Spleen (tissue), 11 donors: ENCODE measurements around the gene RHEB. TPM values are rescaled to one million over a fixed set of nuclear protein-coding genes. Genes with fewer than 3 reads are reported as not detected.

Experiments
- DNase-seq: peaks from one replicate; pipeline ENCODE4 v3.0.0-alpha.2; 2020
- H3K27ac ChIP-seq, 8 donors: fragments of 200-600 bp; sonication (generic) in 7 of 8; 1 replicate in 4 of 8; 2 replicates in 4 of 8; pipeline versions ENCODE4 v1.5.0 to v1.8.0; 2016 to 2021; ENCODE audit warnings: inconsistent platforms in 4 of 8, mild to moderate bottlenecking in 4 of 8, moderate library complexity in 1 of 8
- H3K27me3 ChIP-seq, 7 donors: fragments of 200-600 bp; sonication (generic) in 6 of 7; replicated peaks in 1 of 7; 1 replicate in 4 of 7; 2 replicates in 3 of 7; pipeline versions ENCODE4 v1.5.0 to v1.8.0; 2016 to 2021; ENCODE audit warnings: inconsistent platforms in 3 of 7, mild to moderate bottlenecking in 1 of 7
- H3K36me3 ChIP-seq, 6 donors: fragments of 200-600 bp; sonication (generic) in 5 of 6; 1 replicate in 4 of 6; 2 replicates in 2 of 6; pipeline versions ENCODE4 v1.5.0 to v1.8.0; 2016 to 2021; ENCODE audit warnings: inconsistent platforms in 2 of 6
- H3K4me1 ChIP-seq, 6 donors: fragments of 200-600 bp; sonication (generic) in 5 of 6; 1 replicate in 3 of 6; 2 replicates in 3 of 6; pipeline versions ENCODE4 v1.5.0 to v1.8.0; 2016 to 2021; ENCODE audit warnings: inconsistent platforms in 3 of 6
- H3K4me3 ChIP-seq, 8 donors: fragments of 200-600 bp; sonication (generic) in 7 of 8; 1 replicate in 4 of 8; 2 replicates in 4 of 8; pipeline versions ENCODE4 v1.5.0 to v1.8.0; 2016 to 2021; ENCODE audit warnings: inconsistent platforms in 4 of 8, mild to moderate bottlenecking in 4 of 8, moderate library complexity in 2 of 8
- H3K9me3 ChIP-seq, 8 donors: fragments of 200-600 bp; sonication (generic) in 7 of 8; 1 replicate in 4 of 8; 2 replicates in 4 of 8; pipeline versions ENCODE4 v1.5.0 to v1.8.0; 2016 to 2021; ENCODE audit warnings: inconsistent platforms in 4 of 8
- CTCF ChIP-seq, 11 experiments: fragments of 200-600 bp in 7 of 11; fragments of 450-650 bp in 4 of 11; sonication (generic) in 4 of 11; IDR thresholded peaks in 8 of 11; conservative IDR thresholded peaks in 3 of 11; 1 replicate in 7 of 11; 2 replicates in 4 of 11; pipeline versions ENCODE4 v1.4.0 to v1.8.0; 2016 to 2021; ENCODE audit warnings: antibody characterized with exemption in 11 of 11, inconsistent platforms in 4 of 11, mild to moderate bottlenecking in 1 of 11
- POLR2A ChIP-seq, 3 donors: fragments of 450-650 bp; IDR thresholded peaks; one replicate each; pipeline ENCODE4 v1.5.1; 2017; ENCODE audit warnings: antibody characterized with exemption in 3 of 3, mild to moderate bottlenecking in 1 of 3
- POLR2AphosphoS5 ChIP-seq, 3 donors: sonication (generic); formaldehyde crosslinking; IDR thresholded peaks; one replicate each; pipeline ENCODE4 v1.5.1; 2017; ENCODE audit warnings: antibody characterized with exemption in 3 of 3
- WGBS, 5 donors: extraction: QIAGEN DNeasy Blood & Tissue Kit in 3 of 5; methylation state at CpG; one replicate each; pipeline versions ENCODE4 v1.1.5 to v1.1.7; 2013 to 2018; 5-methylcytosine and 5-hydroxymethylcytosine counted together
- intact Hi-C: fragments of 100-400 bp; cut with DNase I; formaldehyde crosslinking; loops from one replicate; pipeline ENCODE4 v1.15.0; 2023; ENCODE audit warnings: low total_unique reads
- polyA plus RNA-seq, 3 donors: library from polyadenylated mRNA; stranded (reverse); fragments of 200-250 nt; gene quantifications; one replicate each; pipeline ENCODE4 v1.2.1, GENCODE V29; 2013
- total RNA-seq, 7 donors: library from RNA; depleted of rRNA in 3 of 7; stranded (reverse); fragments of >200 nt in 3 of 7; fragmentation: NEBNext Ultra II Directional in 4 of 7; extraction: Animal tissue kit (Norgen Biotek cat#: 25700) in 4 of 7; gene quantifications; one replicate each; pipeline versions ENCODE4 v1.1.0 to v1.2.1, GENCODE V29; 2016 to 2021
- donor health status: healthy with polysubstance abuse.
- donor health status: DM: no; HTN: no; CAD: no; lungs with moderate emphysema.
- donor health status: DM: no; HTN: no; CAD: no.
- donor health status: Bipolar disorder and iron deficiency.
- donor health status: healthy.
- donor health status: DM: no; HTN: no; CAD: no.
- donor health status: DM: yes; HTN: yes; CAD: no.

RHEB gene
- total and polyA plus RNA-seq, 10 donors: 42.3 to 89.9 (median 72.5) TPM

- DNase-seq: peak; percentile 50
- WGBS, 5 donors: 89 to 100% (median 92%) methylated on average over 4 to 13 of the region's 13 CpGs
- Histone ChIP-seq H3K4me3 (no peak overlapping the region), H3K27me3 (peaks cover 0 to 10% (median 0%) of the 10 kb centered on the region in 7 donors), H3K27ac (peak overlapping the region in 4 of 8 donors; percentile 21 to 79 (median 70)), H3K4me1 (peaks cover 14 to 75% (median 42%) of the 10 kb centered on the region in 6 donors), H3K36me3 (no peaks in the 10 kb centered on the region), H3K9me3 (no peaks in the 10 kb centered on the region)
- intact Hi-C loops: no loop called here
- TF ChIP-seq POLR2AphosphoS5 (IDR thresholded peaks at IDR 0.05) (no peak), CTCF (IDR thresholded peaks at IDR 0.05 in 8 of 11, conservative IDR thresholded peaks at IDR 0.05 in 3 of 11) (no peak), POLR2A (IDR thresholded peaks at IDR 0.05) (no peak)
Measured at GRCh38 chr7:151431281-151431767, 88.4 kb downstream of the RHEB start.

GRCh38 chr7:151430391-151431205 lies 89.1 kb downstream of the RHEB start:
- H3K4me3 ChIP-seq: no peak overlapping the region
- peak; percentile 52 for DNase-seq
- intact Hi-C loops: no loop called here
- peak overlapping the region in 6 of 8 donors; percentile 35 to 79 (median 66) for H3K27ac ChIP-seq
- H3K27me3 ChIP-seq: peaks cover 0 to 10% (median 0%) of the 10 kb centered on the region in 7 donors
- H3K4me1 ChIP-seq: peaks cover 14 to 78% (median 42%) of the 10 kb centered on the region in 6 donors
- no peaks in the 10 kb centered on the region for H3K36me3 ChIP-seq
- no peaks in the 10 kb centered on the region for H3K9me3 ChIP-seq
- WGBS, 5 donors: 87 to 93% (median 89%) methylated on average over 15 to 16 of the region's 16 CpGs
- TF ChIP-seq POLR2AphosphoS5 (IDR thresholded peaks at IDR 0.05) (no peak), CTCF (IDR thresholded peaks at IDR 0.05 in 8 of 11, conservative IDR thresholded peaks at IDR 0.05 in 3 of 11) (no peak), POLR2A (IDR thresholded peaks at IDR 0.05) (no peak)

GRCh38 chr7:151429560-151430331 lies 89.9 kb downstream of the RHEB start:
- H3K4me3 ChIP-seq: no peak overlapping the region
- no peak for TF ChIP-seq POLR2A (IDR thresholded peaks at IDR 0.05)
- TF ChIP-seq POLR2AphosphoS5 (IDR thresholded peaks at IDR 0.05): peak in 1 of 3 donors; percentile 8
- intact Hi-C loops: no loop called here
- peaks cover 0 to 10% (median 0%) of the 10 kb centered on the region in 7 donors for H3K27me3 ChIP-seq
- peaks cover 14 to 78% (median 42%) of the 10 kb centered on the region in 6 donors for H3K4me1 ChIP-seq
- peak overlapping the region in 7 of 8 donors; percentile 11 to 79 (median 65) for H3K27ac ChIP-seq
- DNase-seq: peak; percentile 74
- 18 to 35% (median 22%) methylated on average over 8 to 10 of the region's 10 CpGs for WGBS, 5 donors
- H3K9me3 ChIP-seq: no peaks in the 10 kb centered on the region
- no peaks in the 10 kb centered on the region for H3K36me3 ChIP-seq

- no peaks in the 10 kb centered on the region for H3K9me3 ChIP-seq
- peak overlapping the region in 7 of 8 donors; percentile 11 to 79 (median 65) for H3K27ac ChIP-seq
- no peak for TF ChIP-seq CTCF (IDR thresholded peaks at IDR 0.05 in 8 of 11, conservative IDR thresholded peaks at IDR 0.05 in 3 of 11)
- TF ChIP-seq POLR2AphosphoS5 (IDR thresholded peaks at IDR 0.05): no peak
- TF ChIP-seq POLR2A (IDR thresholded peaks at IDR 0.05): no peak
- no peak overlapping the region for H3K4me3 ChIP-seq
- H3K36me3 ChIP-seq: no peaks in the 10 kb centered on the region
- intact Hi-C loops: no loop called here
- peaks cover 0 to 10% (median 0%) of the 10 kb centered on the region in 7 donors for H3K27me3 ChIP-seq
- peak; percentile 39 for DNase-seq
- H3K4me1 ChIP-seq: peaks cover 14 to 78% (median 42%) of the 10 kb centered on the region in 6 donors
- 75 to 90% (median 85%) methylated on average over 5 of the region's 5 CpGs for WGBS, 5 donors
Measured at GRCh38 chr7:151429237-151429559, 90.5 kb downstream of the RHEB start.
